Natural killer cell (primary cell): ENCODE data around the gene CEP72. TPM values are rescaled to one million over a fixed set of nuclear protein-coding genes. Genes with fewer than 3 reads are reported as not detected.

Experiments used
- ATAC-seq, 3 donors: fragments of 150-1000 bp in 2 of 3; fragments of 200-7000 bp in 1 of 3; cut with Tn5 transposase; 1 replicate in 1 of 3; 2 replicates in 2 of 3; pipeline ENCODE4 v1.10.0; 2021; ENCODE audit warnings: mild to moderate bottlenecking in 2 of 3, moderate library complexity in 2 of 3
- DNase-seq, 2 donors: peaks; one replicate each; pipeline versions ENCODE4 v3.0.0 to v3.0.0-alpha.2; 2013 to 2021; ENCODE audit warnings: mixed read lengths in 1 of 2
- H3K27ac ChIP-seq: one replicate; pipeline ENCODE4 v1.5.1; 2013; ENCODE audit warnings: mild to moderate bottlenecking, low read length
- H3K27me3 ChIP-seq: one replicate; pipeline ENCODE4 v1.6.1; 2013; ENCODE audit warnings: low read length; ENCODE audit not compliant: control insufficient read depth, insufficient read depth
- H3K36me3 ChIP-seq: one replicate; pipeline ENCODE4 v1.6.1; 2013; ENCODE audit warnings: low read length; ENCODE audit not compliant: control insufficient read depth, insufficient read depth
- H3K4me1 ChIP-seq: one replicate; pipeline ENCODE4 v1.6.1; 2013; ENCODE audit warnings: low read length; ENCODE audit not compliant: control insufficient read depth, insufficient read depth
- H3K4me3 ChIP-seq: one replicate; pipeline ENCODE4 v1.5.1; 2013; ENCODE audit warnings: low read length
- H3K9me3 ChIP-seq: one replicate; pipeline ENCODE4 v1.6.1; 2013; ENCODE audit warnings: low read length; ENCODE audit not compliant: control insufficient read depth, insufficient read depth
- H3K27ac Mint-ChIP-seq, 2 donors: one replicate each; pipeline ENCODE4 v1.8.0; 2022; ENCODE audit warnings: mild to moderate bottlenecking in 2 of 2, mixed read lengths in 2 of 2, moderate library complexity in 1 of 2
- H3K27me3 Mint-ChIP-seq, 2 donors: one replicate each; pipeline ENCODE4 v1.8.0; 2022; ENCODE audit warnings: low read depth in 2 of 2, mixed read lengths in 2 of 2
- H3K36me3 Mint-ChIP-seq: one replicate; pipeline ENCODE4 v1.8.0; 2022; ENCODE audit warnings: mixed read lengths
- H3K4me1 Mint-ChIP-seq, 2 donors: one replicate each; pipeline ENCODE4 v1.8.0; 2022; ENCODE audit warnings: mixed read lengths in 2 of 2
- H3K4me3 Mint-ChIP-seq: one replicate; pipeline ENCODE4 v1.8.0; 2022; ENCODE audit warnings: mild to moderate bottlenecking, moderate library complexity, mixed read lengths
- H3K9me3 Mint-ChIP-seq, 2 donors: one replicate each; pipeline ENCODE4 v1.8.0; 2022; ENCODE audit warnings: mixed read lengths in 2 of 2
- CTCF ChIP-seq: fragments of 200-600 bp; IDR thresholded peaks from one replicate; pipeline ENCODE4 v1.8.0; 2022; ENCODE audit warnings: antibody characterized with exemption
- WGBS: methylation state at CpG from one replicate; pipeline ENCODE4 v1.1.7; 2013; ENCODE audit warnings: missing lambda C conversion rate; ENCODE audit not compliant: insufficient coverage; 5-methylcytosine and 5-hydroxymethylcytosine counted together
- intact Hi-C: fragments of 100-400 bp; cut with micrococcal nuclease; formaldehyde crosslinking; loops from one replicate; pipeline ENCODE4 v1.14.2; 2022
- total RNA-seq, 4 donors: library from RNA; stranded (reverse); fragments of 120-200 nt in 1 of 4; gene quantifications; one replicate each; pipeline versions ENCODE4 v1.2.3 to v1.2.4, GENCODE V29; 2013 to 2022

CEP72 gene
- total RNA-seq, 3 donors from 2014 or later (not counting 1 experiment from before 2014, with no cell fraction given) = 12.2 to 15.1 (median 12.3) TPM

- no peak for ATAC-seq
- Mint-ChIP-seq H3K9me3 (no peaks in the 10 kb centered on the region), H3K27ac (no peak overlapping the region), H3K27me3 (peaks cover 15 to 18% of the 10 kb centered on the region in 2 donors), H3K4me3 (no peak overlapping the region), H3K4me1 (peaks cover 0 to 8% of the 10 kb centered on the region in 2 donors), H3K36me3 (no peaks in the 10 kb centered on the region)
- DNase-seq = no peak
- no peak for TF ChIP-seq CTCF
- H3K4me3 ChIP-seq = no peak overlapping the region
- H3K27me3 ChIP-seq = peaks cover 8% of the 10 kb centered on the region
- H3K4me1 ChIP-seq = no peaks in the 10 kb centered on the region
- intact Hi-C loops = no loop called here
- no peaks in the 10 kb centered on the region for H3K9me3 ChIP-seq
- H3K27ac ChIP-seq = no peak overlapping the region
- WGBS = no CpG with 5 or more reads among the region's 1 CpG
- no peaks in the 10 kb centered on the region for H3K36me3 ChIP-seq
These were observed 23.0 kb upstream of the CEP72 start for GRCh38 chr5:589173-589572.

GRCh38 chr5:589588-589987, 22.6 kb upstream of the CEP72 start:
- Mint-ChIP-seq H3K36me3 (no peaks in the 10 kb centered on the region), H3K9me3 (no peaks in the 10 kb centered on the region), H3K4me1 (peaks cover 0 to 8% of the 10 kb centered on the region in 2 donors), H3K27ac (no peak overlapping the region), H3K27me3 (peaks cover 15 to 22% of the 10 kb centered on the region in 2 donors), H3K4me3 (no peak overlapping the region)
- H3K9me3 ChIP-seq = no peaks in the 10 kb centered on the region
- no peak overlapping the region for H3K27ac ChIP-seq
- H3K4me1 ChIP-seq = no peaks in the 10 kb centered on the region
- no peaks in the 10 kb centered on the region for H3K36me3 ChIP-seq
- WGBS = 44% methylated on average over 1 of the region's 1 CpG
- no peak for TF ChIP-seq CTCF
- peaks cover 8% of the 10 kb centered on the region for H3K27me3 ChIP-seq
- no peak overlapping the region for H3K4me3 ChIP-seq
- intact Hi-C loops = no loop called here
- ATAC-seq (no peak), DNase-seq (no peak)

- H3K9me3 ChIP-seq = no peaks in the 10 kb centered on the region
- no peak overlapping the region for H3K27ac ChIP-seq
- TF ChIP-seq CTCF = no peak
- H3K27me3 Mint-ChIP-seq = peaks cover 12 to 29% of the 10 kb centered on the region in 2 donors
- no peaks in the 10 kb centered on the region for H3K9me3 Mint-ChIP-seq
- DNase-seq (no peak), ATAC-seq (no peak)
- H3K4me1 Mint-ChIP-seq = peaks cover 0 to 8% of the 10 kb centered on the region in 2 donors
- no peak overlapping the region for H3K27ac Mint-ChIP-seq
- H3K36me3 ChIP-seq = no peaks in the 10 kb centered on the region
- no peaks in the 10 kb centered on the region for H3K4me1 ChIP-seq
- H3K27me3 ChIP-seq = peaks cover 8% of the 10 kb centered on the region
- intact Hi-C loops = no loop called here
- no peaks in the 10 kb centered on the region for H3K36me3 Mint-ChIP-seq
- no peak overlapping the region for H3K4me3 ChIP-seq
- H3K4me3 Mint-ChIP-seq = no peak overlapping the region
These were observed 21.8 kb upstream of the CEP72 start for GRCh38 chr5:590346-590745.

GRCh38 chr5:591746-592145, 20.4 kb upstream of the CEP72 start:
- Mint-ChIP-seq H3K4me3 (no peak overlapping the region), H3K27me3 (peaks cover 20 to 43% of the 10 kb centered on the region in 2 donors), H3K36me3 (no peaks in the 10 kb centered on the region), H3K9me3 (no peaks in the 10 kb centered on the region), H3K27ac (no peak overlapping the region), H3K4me1 (peaks cover 0 to 8% of the 10 kb centered on the region in 2 donors)
- no peak for ATAC-seq
- no peaks in the 10 kb centered on the region for H3K9me3 ChIP-seq
- no peaks in the 10 kb centered on the region for H3K36me3 ChIP-seq
- 83% methylated on average over 5 of the region's 5 CpGs for WGBS
- TF ChIP-seq CTCF = no peak
- no peak for DNase-seq
- H3K4me1 ChIP-seq = no peaks in the 10 kb centered on the region
- H3K27ac ChIP-seq = no peak overlapping the region
- intact Hi-C loops = no loop called here
- H3K27me3 ChIP-seq = peaks cover 8% of the 10 kb centered on the region
- H3K4me3 ChIP-seq = no peak overlapping the region
